HepG2 (cell line): ENCODE measurements around the gene ZNF527. TPM values are rescaled to one million over a fixed set of nuclear protein-coding genes. Genes with fewer than 3 reads are reported as not detected.
A peak's percentile ranks its signal among the peaks of the same experiment; 100 is the strongest.

Experiments
- ARHGAP35 ChIP-seq: sonication (generic); formaldehyde crosslinking; IDR thresholded peaks from 2 replicates; pipeline ENCODE4 v1.9.0; 2022; ENCODE audit warnings: mild to moderate bottlenecking, inconsistent platforms, moderate library complexity, missing genetic modification reagents, borderline replicate concordance
- BCLAF1 ChIP-seq: fragments of 450-650 bp; IDR thresholded peaks from 2 replicates; pipeline ENCODE4 v1.6.1; 2017; ENCODE audit warnings: mild to moderate bottlenecking
- FLYWCH1 ChIP-seq: sonication (generic); formaldehyde crosslinking; IDR thresholded peaks from 2 replicates; pipeline ENCODE4 v1.8.1; 2023; ENCODE audit warnings: mild to moderate bottlenecking, missing genetic modification reagents
- KMT2A ChIP-seq: sonication (generic); formaldehyde crosslinking; IDR thresholded peaks from 2 replicates; pipeline ENCODE4 v1.4.0; 2020; ENCODE audit warnings: missing genetic modification reagents
- KMT2B ChIP-seq: IDR thresholded peaks from 2 replicates; pipeline ENCODE4 v1.6.1; 2016; ENCODE audit warnings: missing genetic modification reagents, missing compliant biosample characterization
- MAFK ChIP-seq, 2 experiments: IDR thresholded peaks in 1 of 2; conservative IDR thresholded peaks in 1 of 2; 2 replicates each; pipeline ENCODE4 v1.6.1; 2011; ENCODE audit warnings: improper control_type of control experiment in 2 of 2, low read length in 2 of 2
- NR3C1 ChIP-seq: sonication (generic); formaldehyde crosslinking; IDR thresholded peaks from 2 replicates; pipeline ENCODE4 v1.4.0; 2020; ENCODE audit warnings: missing genetic modification reagents
- RBAK ChIP-seq: sonication (generic); formaldehyde crosslinking; IDR thresholded peaks from 2 replicates; pipeline ENCODE4 v1.5.1; 2020; ENCODE audit warnings: mild to moderate bottlenecking, missing genetic modification reagents
- TARDBP ChIP-seq: sonication (generic); formaldehyde crosslinking; IDR thresholded peaks from 2 replicates; pipeline ENCODE4 v1.8.0; 2022; ENCODE audit warnings: mild to moderate bottlenecking, missing genetic modification reagents
- TEAD3 ChIP-seq: optimal IDR thresholded peaks from 2 replicates; pipeline ENCODE3; 2016; ENCODE audit warnings: borderline replicate concordance
- ZBTB14 ChIP-seq: sonication (generic); formaldehyde crosslinking; IDR thresholded peaks from 2 replicates; pipeline ENCODE4 v1.4.0; 2020; ENCODE audit warnings: missing genetic modification reagents
- ZKSCAN5 ChIP-seq: sonication (generic); formaldehyde crosslinking; IDR thresholded peaks from 2 replicates; pipeline ENCODE4 v1.5.1; 2020; ENCODE audit warnings: mild to moderate bottlenecking, missing genetic modification reagents
- ZMAT3 ChIP-seq: sonication (generic); formaldehyde crosslinking; conservative IDR thresholded peaks from 2 replicates; pipeline ENCODE4 v1.7.0; 2021; ENCODE audit warnings: missing genetic modification reagents
- ZMYM3 ChIP-seq: sonication (generic); formaldehyde crosslinking; IDR thresholded peaks from 2 replicates; pipeline ENCODE4 v1.5.1; 2020; ENCODE audit warnings: mild to moderate bottlenecking, missing genetic modification reagents
- ZNF367 ChIP-seq: sonication (generic); formaldehyde crosslinking; IDR thresholded peaks from 2 replicates; pipeline ENCODE4 v1.4.0; 2020; ENCODE audit warnings: missing genetic modification reagents, borderline replicate concordance
- ZNF737 ChIP-seq: sonication (generic); formaldehyde crosslinking; IDR thresholded peaks from 2 replicates; pipeline ENCODE4 v1.5.0; 2020; ENCODE audit warnings: missing genetic modification reagents, mild to moderate bottlenecking, borderline replicate concordance
- polyA plus RNA-seq, 8 experiments: library from polyadenylated mRNA; depleted of rRNA in 3 of 8; stranded (reverse) in 7 of 8; unstranded in 1 of 8; fragments of >200 nt; fragmentation: Illumina TruSeq in 4 of 8; extraction: Trizol in 4 of 8; gene quantifications; 2 replicates each; pipeline versions ENCODE4 v1.2.1 to v1.2.3, GENCODE V29; 2011 to 2016; ENCODE audit warnings: low read depth in 4 of 8, missing spikeins in 1 of 8, mixed read lengths in 1 of 8; ENCODE audit not compliant: insufficient read depth in 1 of 8
- total RNA-seq, 5 experiments: library from RNA; depleted of rRNA; stranded (reverse); fragments of >200 nt; fragmentation: Illumina TruSeq; extraction: Trizol; gene quantifications; 2 replicates each; pipeline ENCODE4 v1.2.3, GENCODE V29; 2016; ENCODE audit warnings: low read depth in 1 of 5
- TF ChIP-seq, protein P1 (sequence below): sonication (generic); formaldehyde crosslinking; IDR thresholded peaks from 2 replicates; pipeline ENCODE4 v1.5.0; 2020; ENCODE audit warnings: missing genetic modification reagents, mild to moderate bottlenecking, borderline replicate concordance
- TF ChIP-seq, protein P2 (sequence below): sonication (generic); formaldehyde crosslinking; IDR thresholded peaks from 2 replicates; pipeline ENCODE4 v1.4.0; 2020; ENCODE audit warnings: mild to moderate bottlenecking, missing genetic modification reagents, borderline replicate concordance
- TF ChIP-seq, protein P3 (sequence below): sonication (generic); formaldehyde crosslinking; IDR thresholded peaks from 2 replicates; pipeline ENCODE4 v1.4.0; 2020; ENCODE audit warnings: mild to moderate bottlenecking, missing genetic modification reagents

ZNF527 gene
- total and polyA plus RNA-seq, 2 of the 13 experiments (the other 11 are each of a cell fraction or from before 2014, with no cell fraction given): 1.0 to 3.5 TPM

GRCh38 chr19:37370880-37371661 lies at the start of gene ZNF527 (continued):
- TF ChIP-seq ZMYM3 (CRISPR knock-in tag) (no peak; the same call in 1 of the 2 replicates), RBAK (CRISPR knock-in tag) (no peak), ZNF367 (no peak), ZMAT3 (CRISPR knock-in tag) (peak; percentile 57; the same call in 1 of the 2 replicates), KMT2B (CRISPR knock-in tag) (peak; percentile 91), MAFK (conservative IDR thresholded peaks at IDR 0.05 in 1 of 2, IDR thresholded peaks at IDR 0.05 in 1 of 2; ENCODE audit: low read length in 2 of 2) (no peak), NR3C1 (CRISPR knock-in tag) (no peak), ARHGAP35 (CRISPR knock-in tag) (peak; percentile 48), TEAD3 (CRISPR knock-in tag) (peak; percentile 83), KMT2A (CRISPR knock-in tag) (peak; percentile 70; the same call in 1 of the 2 replicates), BCLAF1 (no peak), TARDBP (CRISPR knock-in tag) (peak; percentile 11; the same call in 1 of the 2 replicates), ZBTB14 (CRISPR knock-in tag) (peak; percentile 51; the same call in 1 of the 2 replicates), ZKSCAN5 (CRISPR knock-in tag) (0 out of 2 replicates have a peak, but pooled peaks have one; percentile 26), FLYWCH1 (CRISPR knock-in tag) (no peak), ZNF737 (CRISPR knock-in tag) (no peak)
- TF ChIP-seq, protein P1, sequence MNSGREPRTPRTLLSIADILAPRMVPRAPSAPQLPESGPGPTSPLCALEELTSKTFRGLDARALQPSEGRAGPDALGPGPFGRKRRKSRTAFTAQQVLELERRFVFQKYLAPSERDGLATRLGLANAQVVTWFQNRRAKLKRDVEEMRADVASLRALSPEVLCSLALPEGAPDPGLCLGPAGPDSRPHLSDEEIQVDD (CRISPR knock-in tag): no peak
- TF ChIP-seq, protein P2, sequence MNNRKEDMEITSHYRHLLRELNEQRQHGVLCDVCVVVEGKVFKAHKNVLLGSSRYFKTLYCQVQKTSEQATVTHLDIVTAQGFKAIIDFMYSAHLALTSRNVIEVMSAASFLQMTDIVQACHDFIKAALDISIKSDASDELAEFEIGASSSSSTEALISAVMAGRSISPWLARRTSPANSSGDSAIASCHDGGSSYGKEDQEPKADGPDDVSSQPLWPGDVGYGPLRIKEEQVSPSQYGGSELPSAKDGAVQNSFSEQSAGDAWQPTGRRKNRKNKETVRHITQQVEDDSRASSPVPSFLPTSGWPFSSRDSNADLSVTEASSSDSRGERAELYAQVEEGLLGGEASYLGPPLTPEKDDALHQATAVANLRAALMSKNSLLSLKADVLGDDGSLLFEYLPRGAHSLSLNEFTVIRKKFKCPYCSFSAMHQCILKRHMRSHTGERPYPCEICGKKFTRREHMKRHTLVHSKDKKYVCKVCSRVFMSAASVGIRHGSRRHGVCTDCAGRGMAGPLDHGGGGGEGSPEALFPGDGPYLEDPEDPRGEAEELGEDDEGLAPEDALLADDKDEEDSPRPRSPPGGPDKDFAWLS (CRISPR knock-in tag): no peak
- TF ChIP-seq, protein P3, sequence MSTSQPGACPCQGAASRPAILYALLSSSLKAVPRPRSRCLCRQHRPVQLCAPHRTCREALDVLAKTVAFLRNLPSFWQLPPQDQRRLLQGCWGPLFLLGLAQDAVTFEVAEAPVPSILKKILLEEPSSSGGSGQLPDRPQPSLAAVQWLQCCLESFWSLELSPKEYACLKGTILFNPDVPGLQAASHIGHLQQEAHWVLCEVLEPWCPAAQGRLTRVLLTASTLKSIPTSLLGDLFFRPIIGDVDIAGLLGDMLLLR: no peak
